A673 (cell line): ENCODE data around the gene SRSF12.

Source experiments
- EZH2 ChIP-seq: fragments of 200-600 bp; sonication (generic); IDR thresholded peaks from 2 replicates; pipeline ENCODE4 v1.6.1; 2017; ENCODE audit warnings: borderline replicate concordance, low read depth, mild to moderate bottlenecking, mixed read lengths, antibody characterized with exemption, low read length; ENCODE audit not compliant: poor library complexity, severe bottlenecking
- TF ChIP-seq, protein P1 (sequence below): fragments of 300-800, 200-600 bp; sonication (generic); conservative IDR thresholded peaks from 2 replicates; pipeline ENCODE4 v1.5.1; 2017; ENCODE audit warnings: low read depth, mild to moderate bottlenecking, antibody characterized with exemption, low read length, moderate library complexity, mixed read lengths

DNA sequence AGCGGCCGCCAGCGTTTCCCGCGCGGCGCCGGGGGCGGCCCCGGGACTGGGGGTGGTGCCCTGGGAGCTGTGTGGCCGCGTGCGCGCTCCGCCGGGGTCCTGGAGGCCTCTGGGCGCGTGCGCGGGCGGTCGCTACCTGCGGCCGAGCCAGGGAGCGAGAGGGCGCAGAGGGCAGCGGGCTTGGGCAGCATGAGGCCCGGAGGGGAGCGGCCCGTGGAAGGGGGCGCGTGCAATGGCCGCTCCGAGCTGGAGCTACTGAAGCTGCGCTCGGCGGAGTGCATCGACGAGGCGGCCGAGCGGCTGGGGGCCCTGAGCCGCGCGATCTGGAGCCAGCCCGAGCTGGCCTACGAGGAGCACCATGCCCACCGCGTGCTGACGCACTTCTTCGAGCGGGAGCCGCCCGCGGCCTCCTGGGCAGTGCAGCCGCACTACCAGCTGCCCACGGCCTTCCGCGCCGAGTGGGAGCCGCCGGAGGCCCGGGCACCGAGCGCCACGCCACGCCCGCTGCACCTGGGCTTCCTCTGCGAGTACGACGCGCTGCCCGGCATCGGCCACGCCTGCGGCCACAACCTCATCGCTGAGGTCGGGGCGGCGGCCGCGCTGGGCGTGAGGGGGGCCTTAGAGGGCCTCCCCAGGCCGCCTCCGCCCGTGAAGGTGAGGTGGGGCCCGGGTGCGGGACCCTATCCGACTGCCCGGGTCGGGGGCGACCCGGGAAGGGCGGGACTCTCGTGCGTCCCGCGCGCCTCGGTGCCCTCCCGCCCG, 28.3 kb upstream of the SRSF12 start, which contains the start of gene PM20D2:
- TF ChIP-seq, protein P1, sequence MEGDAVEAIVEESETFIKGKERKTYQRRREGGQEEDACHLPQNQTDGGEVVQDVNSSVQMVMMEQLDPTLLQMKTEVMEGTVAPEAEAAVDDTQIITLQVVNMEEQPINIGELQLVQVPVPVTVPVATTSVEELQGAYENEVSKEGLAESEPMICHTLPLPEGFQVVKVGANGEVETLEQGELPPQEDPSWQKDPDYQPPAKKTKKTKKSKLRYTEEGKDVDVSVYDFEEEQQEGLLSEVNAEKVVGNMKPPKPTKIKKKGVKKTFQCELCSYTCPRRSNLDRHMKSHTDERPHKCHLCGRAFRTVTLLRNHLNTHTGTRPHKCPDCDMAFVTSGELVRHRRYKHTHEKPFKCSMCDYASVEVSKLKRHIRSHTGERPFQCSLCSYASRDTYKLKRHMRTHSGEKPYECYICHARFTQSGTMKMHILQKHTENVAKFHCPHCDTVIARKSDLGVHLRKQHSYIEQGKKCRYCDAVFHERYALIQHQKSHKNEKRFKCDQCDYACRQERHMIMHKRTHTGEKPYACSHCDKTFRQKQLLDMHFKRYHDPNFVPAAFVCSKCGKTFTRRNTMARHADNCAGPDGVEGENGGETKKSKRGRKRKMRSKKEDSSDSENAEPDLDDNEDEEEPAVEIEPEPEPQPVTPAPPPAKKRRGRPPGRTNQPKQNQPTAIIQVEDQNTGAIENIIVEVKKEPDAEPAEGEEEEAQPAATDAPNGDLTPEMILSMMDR: no peak
- no peak for TF ChIP-seq EZH2
